ENCODE results near the gene LUZP1. TPM values are rescaled to one million over a fixed set of nuclear protein-coding genes. Genes with fewer than 3 reads are reported as not detected.

LUZP1 gene
- total RNA-seq, 4 donors from 2014 or later, result 21.4 to 28.2 (median 25.0) TPM

GRCh38 chr1:23167353-23168078 lies 1.1 kb downstream of the LUZP1 start:
- WGBS, 2 donors, result 4% methylated on average over 4 to 18 of the region's 45 CpGs
- peak overlapping the region; percentile 57 to 98 (median 75) for H3K4me3 ChIP-seq (replicated peaks in 1 of 3)
- no peaks in the 10 kb centered on the region for H3K36me3 ChIP-seq
- peak overlapping the region; percentile 66 to 92 (median 81) for H3K27ac ChIP-seq
- H3K9me3 ChIP-seq, result no peaks in the 10 kb centered on the region
- intact Hi-C loops (cut with DNase I), result no loop called here
- TF ChIP-seq CTCF (IDR thresholded peaks at IDR 0.05) (no peak), POLR2A (IDR thresholded peaks at IDR 0.05) (peak in 1 of 2 donors; percentile 34)
- H3K4me1 ChIP-seq, result peaks cover 11 to 28% of the 10 kb centered on the region in 2 donors
- H3K27me3 ChIP-seq, result no peaks in the 10 kb centered on the region
- peak; percentile 52 for DNase-seq

GRCh38 chr1:23166854-23167253 lies 1.8 kb downstream of the LUZP1 start:
- Histone ChIP-seq H3K36me3 (no peaks in the 10 kb centered on the region), H3K27me3 (no peaks in the 10 kb centered on the region), H3K27ac (peak overlapping the region in 2 of 3 donors; percentile 66 to 81), H3K9me3 (no peaks in the 10 kb centered on the region), H3K4me3 (replicated peaks in 1 of 3) (peak overlapping the region in 2 of 3 donors; percentile 57 to 98), H3K4me1 (peaks cover 11 to 28% of the 10 kb centered on the region in 2 donors)
- intact Hi-C loops (cut with DNase I), result no loop called here
- TF ChIP-seq POLR2A (IDR thresholded peaks at IDR 0.05), result no peak
- TF ChIP-seq CTCF (IDR thresholded peaks at IDR 0.05), result no peak
- DNase-seq, result no peak

- Histone ChIP-seq H3K4me3 (replicated peaks in 1 of 3) (no peak overlapping the region), H3K4me1 (peaks cover 11 to 23% of the 10 kb centered on the region in 2 donors), H3K36me3 (no peaks in the 10 kb centered on the region), H3K9me3 (no peaks in the 10 kb centered on the region), H3K27ac (no peak overlapping the region), H3K27me3 (no peaks in the 10 kb centered on the region)
- intact Hi-C loops (cut with DNase I), result no loop called here
- 64 to 75% methylated on average over 3 of the region's 3 CpGs for WGBS, 2 donors
- no peak for DNase-seq
- TF ChIP-seq CTCF (IDR thresholded peaks at IDR 0.05), result no peak
- TF ChIP-seq POLR2A (IDR thresholded peaks at IDR 0.05), result no peak
Observed at GRCh38 chr1:23163395-23163794, 5.3 kb downstream of the LUZP1 start.

GRCh38 chr1:23159963-23160877 lies 8.4 kb downstream of the LUZP1 start:
- Histone ChIP-seq H3K27ac (no peak overlapping the region), H3K27me3 (no peaks in the 10 kb centered on the region), H3K36me3 (no peaks in the 10 kb centered on the region), H3K4me1 (peaks cover 2 to 9% of the 10 kb centered on the region in 2 donors), H3K4me3 (replicated peaks in 1 of 3) (no peak overlapping the region), H3K9me3 (no peaks in the 10 kb centered on the region)
- intact Hi-C loops (cut with DNase I), result no loop called here
- 84 to 95% methylated on average over 5 of the region's 5 CpGs for WGBS, 2 donors
- DNase-seq, result no peak
- no peak for TF ChIP-seq POLR2A (IDR thresholded peaks at IDR 0.05)
- no peak for TF ChIP-seq CTCF (IDR thresholded peaks at IDR 0.05)

GRCh38 chr1:23156940-23157339 lies 11.7 kb downstream of the LUZP1 start:
- Histone ChIP-seq H3K36me3 (no peaks in the 10 kb centered on the region), H3K4me3 (replicated peaks in 1 of 3) (no peak overlapping the region), H3K27ac (no peak overlapping the region), H3K4me1 (no peaks in the 10 kb centered on the region), H3K27me3 (no peaks in the 10 kb centered on the region), H3K9me3 (no peaks in the 10 kb centered on the region)
- 96 to 98% methylated on average over 4 of the region's 4 CpGs for WGBS, 2 donors
- TF ChIP-seq CTCF (IDR thresholded peaks at IDR 0.05) (no peak), POLR2A (IDR thresholded peaks at IDR 0.05) (no peak)
- intact Hi-C loops (cut with DNase I), result no loop called here
- DNase-seq, result no peak
